Neutrophil (primary cell): ENCODE results near the gene MTFMT.
"Not testable (repeated sequence)": the region's sequence is repeated elsewhere in the genome, so short reads cannot be mapped to it uniquely, and the experiment has no call there.

Source experiments
- H3K27ac ChIP-seq: fragments of 200-600 bp; sonication (generic); 2 replicates; pipeline ENCODE4 v1.5.1; 2016; ENCODE audit warnings: mild to moderate bottlenecking, moderate library complexity
- H3K27me3 ChIP-seq: fragments of 200-600 bp; sonication (generic); 2 replicates; pipeline ENCODE4 v1.6.0; 2016; ENCODE audit warnings: mild to moderate bottlenecking
- H3K36me3 ChIP-seq: fragments of 200-600 bp; sonication (generic); 2 replicates; pipeline ENCODE4 v1.5.1; 2017
- H3K4me1 ChIP-seq, 2 experiments: fragments of 200-600 bp in 1 of 2; sonication (generic) in 1 of 2; 1 replicate in 1 of 2; 2 replicates in 1 of 2; pipeline versions ENCODE4 v1.5.1 to v1.6.1; 2013 to 2016; ENCODE audit warnings: low read depth in 1 of 2, low read length in 1 of 2, mild to moderate bottlenecking in 1 of 2, moderate library complexity in 1 of 2; ENCODE audit not compliant: control insufficient read depth in 1 of 2, insufficient read depth in 1 of 2
- H3K4me3 ChIP-seq, 2 experiments: fragments of 200-600 bp in 1 of 2; sonication (generic) in 1 of 2; 1 replicate in 1 of 2; 2 replicates in 1 of 2; pipeline ENCODE4 v1.5.1; 2013 to 2016; ENCODE audit warnings: low read depth in 1 of 2, low read length in 1 of 2, mild to moderate bottlenecking in 1 of 2, moderate library complexity in 1 of 2
- H3K9me3 ChIP-seq: fragments of 200-600 bp; sonication (generic); 2 replicates; pipeline ENCODE4 v1.5.1; 2016
- TF ChIP-seq, protein P1 (sequence below): fragments of 200-600 bp; sonication (generic); IDR thresholded peaks from 2 replicates; pipeline ENCODE4 v1.5.1; 2016; ENCODE audit warnings: antibody characterized with exemption

MTFMT gene

DNA sequence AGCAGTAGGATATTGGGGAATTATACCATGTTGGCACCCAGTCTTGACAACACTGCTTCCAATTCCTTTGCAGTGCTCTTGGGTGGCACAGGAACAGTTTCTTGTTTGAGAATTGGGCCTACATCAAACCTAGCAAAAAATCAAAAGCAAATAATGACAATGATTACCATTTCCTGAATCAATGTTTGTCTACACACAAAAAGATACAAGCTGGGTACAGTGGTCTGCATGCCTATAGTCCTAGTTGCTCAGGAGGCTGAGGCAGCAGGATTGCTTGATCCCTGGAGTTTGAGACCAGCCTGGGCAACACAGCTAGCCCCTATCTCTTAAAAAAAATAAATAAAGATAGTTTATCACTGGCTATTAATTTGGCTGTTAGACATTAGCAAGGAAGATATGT is 8.0 kb downstream of the MTFMT start:
- no peaks in the 10 kb centered on the region for H3K27me3 ChIP-seq
- H3K27ac ChIP-seq, result no peak overlapping the region
- H3K4me1 ChIP-seq, result no peaks in the 10 kb centered on the region
- TF ChIP-seq, protein P1, sequence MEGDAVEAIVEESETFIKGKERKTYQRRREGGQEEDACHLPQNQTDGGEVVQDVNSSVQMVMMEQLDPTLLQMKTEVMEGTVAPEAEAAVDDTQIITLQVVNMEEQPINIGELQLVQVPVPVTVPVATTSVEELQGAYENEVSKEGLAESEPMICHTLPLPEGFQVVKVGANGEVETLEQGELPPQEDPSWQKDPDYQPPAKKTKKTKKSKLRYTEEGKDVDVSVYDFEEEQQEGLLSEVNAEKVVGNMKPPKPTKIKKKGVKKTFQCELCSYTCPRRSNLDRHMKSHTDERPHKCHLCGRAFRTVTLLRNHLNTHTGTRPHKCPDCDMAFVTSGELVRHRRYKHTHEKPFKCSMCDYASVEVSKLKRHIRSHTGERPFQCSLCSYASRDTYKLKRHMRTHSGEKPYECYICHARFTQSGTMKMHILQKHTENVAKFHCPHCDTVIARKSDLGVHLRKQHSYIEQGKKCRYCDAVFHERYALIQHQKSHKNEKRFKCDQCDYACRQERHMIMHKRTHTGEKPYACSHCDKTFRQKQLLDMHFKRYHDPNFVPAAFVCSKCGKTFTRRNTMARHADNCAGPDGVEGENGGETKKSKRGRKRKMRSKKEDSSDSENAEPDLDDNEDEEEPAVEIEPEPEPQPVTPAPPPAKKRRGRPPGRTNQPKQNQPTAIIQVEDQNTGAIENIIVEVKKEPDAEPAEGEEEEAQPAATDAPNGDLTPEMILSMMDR, result no peak
- H3K4me3 ChIP-seq, result no peak overlapping the region
- H3K9me3 ChIP-seq, result no peaks in the 10 kb centered on the region
- H3K36me3 ChIP-seq, result peaks cover 90% of the 10 kb centered on the region

DNA sequence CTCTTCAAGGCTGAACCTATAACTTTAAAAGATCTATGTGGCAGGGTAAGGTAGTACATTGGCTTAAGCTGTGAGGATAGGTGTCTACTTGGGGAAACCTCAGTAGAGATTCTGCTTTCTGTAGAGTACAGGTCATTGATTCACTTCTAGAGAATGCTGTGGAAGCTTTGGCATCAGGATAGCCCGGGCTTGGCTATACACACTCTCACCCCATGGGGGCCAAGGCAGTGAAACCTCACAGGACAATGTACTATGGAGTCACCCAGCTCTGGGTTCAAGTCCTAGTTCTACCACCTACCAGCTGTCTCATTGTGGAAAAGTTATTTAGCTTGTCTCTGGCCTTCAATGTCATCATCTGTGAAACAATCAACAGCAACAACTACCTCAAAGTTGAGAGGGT is 9.0 kb downstream of the MTFMT start:
- Histone ChIP-seq H3K9me3 (no peaks in the 10 kb centered on the region), H3K27ac (no peak overlapping the region), H3K36me3 (peaks cover 89% of the 10 kb centered on the region), H3K4me3 (no peak overlapping the region), H3K4me1 (no peaks in the 10 kb centered on the region), H3K27me3 (no peaks in the 10 kb centered on the region)
- TF ChIP-seq, protein P1, result no peak

DNA sequence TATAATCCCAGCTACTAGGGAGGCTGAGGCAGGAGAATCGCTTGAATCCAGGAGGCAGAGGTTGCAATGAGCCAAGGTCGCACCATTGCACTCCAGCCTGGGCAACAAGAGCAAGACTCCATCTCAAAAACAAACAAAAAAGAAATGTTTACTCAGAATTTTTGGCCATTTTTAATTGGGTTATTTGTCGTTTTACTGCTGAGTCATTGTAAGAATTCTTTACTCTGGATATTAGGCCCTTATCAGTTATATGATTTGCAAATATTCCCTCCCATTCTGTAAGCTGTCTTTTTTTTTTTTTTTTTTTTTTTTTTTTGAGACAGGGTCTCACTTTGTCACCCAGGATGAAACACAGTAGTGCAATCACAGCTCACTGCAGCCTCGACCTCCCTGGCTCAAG is 18.2 kb downstream of the MTFMT start:
- peaks cover 23% of the 10 kb centered on the region for H3K36me3 ChIP-seq
- not testable (repeated sequence) for H3K27me3 ChIP-seq, H3K9me3 ChIP-seq
- H3K27ac ChIP-seq, result peak overlapping the region; percentile 89
- peaks cover 24 to 31% of the 10 kb centered on the region in 2 experiments for H3K4me1 ChIP-seq
- H3K4me3 ChIP-seq, result peak overlapping the region in 1 of 2 experiments; percentile 24

DNA sequence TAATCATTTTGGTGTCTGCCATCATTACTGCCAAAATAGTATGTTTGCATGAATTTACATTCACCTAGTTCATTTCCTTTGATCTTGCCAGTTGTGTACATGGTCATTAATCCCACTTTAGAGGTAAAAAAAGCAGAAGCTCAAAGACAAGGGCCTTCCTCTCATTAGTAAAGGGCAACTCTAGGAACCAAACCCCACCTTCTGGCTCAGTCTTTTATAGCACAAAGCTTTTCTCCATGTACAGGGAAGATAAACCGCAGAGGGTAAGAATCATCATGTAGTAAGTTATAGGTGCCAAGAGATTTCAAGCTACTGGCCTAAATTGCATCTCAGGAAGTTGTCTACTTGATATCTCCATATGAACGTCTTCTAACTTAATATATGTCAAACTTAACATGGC is 20.5 kb downstream of the MTFMT start:
- H3K4me1 ChIP-seq, result peaks cover 24 to 31% of the 10 kb centered on the region in 2 experiments
- H3K9me3 ChIP-seq, result no peaks in the 10 kb centered on the region
- no peak overlapping the region for H3K4me3 ChIP-seq
- peak overlapping the region; percentile 89 for H3K27ac ChIP-seq
- H3K36me3 ChIP-seq, result peaks cover 27% of the 10 kb centered on the region
- H3K27me3 ChIP-seq, result no peaks in the 10 kb centered on the region
- TF ChIP-seq, protein P1, result no peak

DNA sequence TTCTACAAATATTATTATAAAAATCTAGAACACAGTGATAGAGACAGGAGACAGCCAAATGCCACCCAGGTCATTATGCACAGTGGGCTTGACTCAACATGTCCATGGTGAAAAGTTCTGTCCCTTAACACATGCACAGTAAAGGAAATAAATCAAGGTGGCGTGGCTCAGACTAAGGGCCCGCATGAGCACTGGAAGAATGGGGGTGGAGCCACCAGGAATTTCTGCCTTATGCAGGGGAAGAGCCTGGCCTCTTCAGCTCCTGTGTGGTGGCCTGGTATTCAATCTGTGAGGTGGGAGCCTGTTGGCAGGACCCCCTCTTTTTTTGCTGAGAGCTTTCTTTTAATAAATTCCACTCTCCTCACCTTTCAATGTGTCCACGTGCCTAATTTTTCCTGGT is 22.6 kb downstream of the MTFMT start:
- H3K4me1 ChIP-seq, result peaks cover 24 to 31% of the 10 kb centered on the region in 2 experiments
- TF ChIP-seq, protein P1, result no peak
- peaks cover 39% of the 10 kb centered on the region for H3K36me3 ChIP-seq
- no peaks in the 10 kb centered on the region for H3K9me3 ChIP-seq
- no peak overlapping the region for H3K4me3 ChIP-seq
- no peaks in the 10 kb centered on the region for H3K27me3 ChIP-seq
- no peak overlapping the region for H3K27ac ChIP-seq

DNA sequence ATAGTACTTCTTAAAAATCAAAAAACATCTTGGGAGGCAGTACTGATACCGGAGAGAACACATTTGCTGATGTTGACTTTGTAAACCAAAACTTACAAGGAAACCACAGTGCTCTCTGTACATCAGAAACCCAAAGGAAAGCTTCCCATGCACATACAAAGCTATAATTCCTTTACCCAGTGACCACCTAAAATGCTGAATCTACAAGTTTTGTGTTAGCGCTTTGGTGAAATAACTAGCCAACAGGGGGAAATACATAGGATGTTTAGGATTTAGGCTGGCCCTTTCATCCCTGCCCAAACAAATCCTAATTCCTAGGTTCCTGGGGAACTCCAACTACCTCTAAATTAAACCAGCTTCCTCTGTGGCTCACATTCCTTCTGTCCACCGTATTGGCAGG is 24.4 kb downstream of the MTFMT start:
- peaks cover 51% of the 10 kb centered on the region for H3K36me3 ChIP-seq

More for the DNA sequence above, 24.4 kb downstream of the MTFMT start:
- H3K4me1 ChIP-seq, result peaks cover 8 to 13% of the 10 kb centered on the region in 2 experiments
- TF ChIP-seq, protein P1, result no peak
- H3K4me3 ChIP-seq, result no peak overlapping the region
- peak overlapping the region; percentile 25 for H3K27ac ChIP-seq
- no peaks in the 10 kb centered on the region for H3K27me3 ChIP-seq
- no peaks in the 10 kb centered on the region for H3K9me3 ChIP-seq
